K562 (cell line): ENCODE results near the gene GPR162. TPM values are rescaled to one million over a fixed set of nuclear protein-coding genes. Genes with fewer than 3 reads are reported as not detected.
A peak's percentile ranks its signal among the peaks of the same experiment; 100 is the strongest.

Source experiments
- E2F3 ChIP-seq: fragments of 250-450 bp; sonication (Bioruptor Pico); IDR thresholded peaks from 2 replicates; pipeline ENCODE4 v1.4.0; 2020; ENCODE audit warnings: mild to moderate bottlenecking
- EP400 ChIP-seq: fragments of 450-650 bp; IDR thresholded peaks from 2 replicates; pipeline ENCODE4 v1.6.1; 2017; ENCODE audit warnings: antibody characterized with exemption, mild to moderate bottlenecking, moderate library complexity
- L3MBTL2 ChIP-seq: fragments of 450-650 bp; IDR thresholded peaks from 2 replicates; pipeline ENCODE4 v1.6.1; 2016; ENCODE audit warnings: mild to moderate bottlenecking, moderate library complexity
- LCOR ChIP-seq: sonication (generic); formaldehyde crosslinking; IDR thresholded peaks from 2 replicates; pipeline ENCODE4 v1.8.0; 2022; ENCODE audit warnings: mild to moderate bottlenecking, missing genetic modification reagents
- MAFF ChIP-seq: IDR thresholded peaks from 2 replicates; pipeline ENCODE4 v1.6.1; 2012; ENCODE audit warnings: low read length, improper control_type of control experiment
- NR1H2 ChIP-seq: sonication (generic); formaldehyde crosslinking; IDR thresholded peaks from 2 replicates; pipeline ENCODE4 v1.4.0; 2020; ENCODE audit warnings: mild to moderate bottlenecking, missing genetic modification reagents
- PML ChIP-seq: IDR thresholded peaks from 2 replicates; pipeline ENCODE4 v1.6.1; 2012; ENCODE audit warnings: low read length, inconsistent platforms
- TGIF2 ChIP-seq: sonication (generic); formaldehyde crosslinking; IDR thresholded peaks from 2 replicates; pipeline ENCODE4 v1.8.1; 2022; ENCODE audit warnings: mild to moderate bottlenecking, missing genetic modification reagents, moderate library complexity
- ZBED1 ChIP-seq: IDR thresholded peaks from 2 replicates; pipeline ENCODE4 v1.6.1; 2014
- ZNF57 ChIP-seq: fragments of 450-650 bp; formaldehyde crosslinking; IDR thresholded peaks from 2 replicates; pipeline ENCODE4 v1.4.0; 2020; ENCODE audit warnings: mild to moderate bottlenecking, moderate library complexity
- ZNF764 ChIP-seq: fragments of 250-450 bp; sonication (Bioruptor Pico); IDR thresholded peaks from 2 replicates; pipeline ENCODE4 v1.4.0; 2020; ENCODE audit warnings: low read depth, mild to moderate bottlenecking, moderate library complexity
- polyA plus RNA-seq, 8 experiments: library from polyadenylated mRNA; depleted of rRNA in 4 of 8; stranded (reverse) in 5 of 8; unstranded in 3 of 8; fragments of >200 nt; fragmentation: Nextera tagmentation in 2 of 8; fragmentation: Illumina TruSeq in 1 of 8; extraction: Ambion mirVana in 2 of 8; extraction: Trizol in 1 of 8; gene quantifications; 2 replicates each; pipeline versions ENCODE4 v1.2.1 to v1.2.3, GENCODE V29; 2011 to 2014; ENCODE audit warnings: inconsistent platforms in 1 of 8, missing spikeins in 1 of 8
- total RNA-seq, 7 experiments: library from RNA; depleted of rRNA in 6 of 7; stranded (reverse); fragments of >200 nt in 6 of 7; fragmentation: Illumina TruSeq in 2 of 7; extraction: Trizol in 2 of 7; gene quantifications; 2 replicates each; pipeline versions ENCODE4 v1.2.1 to v1.2.3, GENCODE V29; 2011 to 2021; ENCODE audit warnings: low replicate concordance in 1 of 7
- TF ChIP-seq, protein P1 (sequence below), 2 experiments: IDR thresholded peaks; 2 replicates each; pipeline ENCODE4 v1.6.1; 2011; ENCODE audit warnings: borderline replicate concordance in 1 of 2, control low read depth in 1 of 2, low read depth in 1 of 2, low read length in 1 of 2, mild to moderate bottlenecking in 1 of 2, mixed read lengths in 1 of 2, moderate library complexity in 1 of 2; ENCODE audit not compliant: insufficient read depth in 1 of 2, insufficient read length in 1 of 2, poor library complexity in 1 of 2, severe bottlenecking in 1 of 2; ENCODE audit errors: extremely low read depth in 1 of 2
- TF ChIP-seq, protein P2 (sequence below): fragments of 450-650 bp; IDR thresholded peaks from 2 replicates; pipeline ENCODE4 v1.6.1; 2016; ENCODE audit warnings: antibody characterized with exemption
- TF ChIP-seq, protein P3 (sequence below): IDR thresholded peaks from 3 replicates; pipeline ENCODE4 v1.6.1; 2011; ENCODE audit warnings: borderline replicate concordance, mild to moderate bottlenecking; ENCODE audit not compliant: insufficient read length, insufficient read depth

Gene GPR162
- total and polyA plus RNA-seq, 9 of the 15 experiments (the other 6 are each of a cell fraction or from before 2014, with no cell fraction given), result 0.65 to 1.8 (median 1.1) TPM; not detected in 2

DNA sequence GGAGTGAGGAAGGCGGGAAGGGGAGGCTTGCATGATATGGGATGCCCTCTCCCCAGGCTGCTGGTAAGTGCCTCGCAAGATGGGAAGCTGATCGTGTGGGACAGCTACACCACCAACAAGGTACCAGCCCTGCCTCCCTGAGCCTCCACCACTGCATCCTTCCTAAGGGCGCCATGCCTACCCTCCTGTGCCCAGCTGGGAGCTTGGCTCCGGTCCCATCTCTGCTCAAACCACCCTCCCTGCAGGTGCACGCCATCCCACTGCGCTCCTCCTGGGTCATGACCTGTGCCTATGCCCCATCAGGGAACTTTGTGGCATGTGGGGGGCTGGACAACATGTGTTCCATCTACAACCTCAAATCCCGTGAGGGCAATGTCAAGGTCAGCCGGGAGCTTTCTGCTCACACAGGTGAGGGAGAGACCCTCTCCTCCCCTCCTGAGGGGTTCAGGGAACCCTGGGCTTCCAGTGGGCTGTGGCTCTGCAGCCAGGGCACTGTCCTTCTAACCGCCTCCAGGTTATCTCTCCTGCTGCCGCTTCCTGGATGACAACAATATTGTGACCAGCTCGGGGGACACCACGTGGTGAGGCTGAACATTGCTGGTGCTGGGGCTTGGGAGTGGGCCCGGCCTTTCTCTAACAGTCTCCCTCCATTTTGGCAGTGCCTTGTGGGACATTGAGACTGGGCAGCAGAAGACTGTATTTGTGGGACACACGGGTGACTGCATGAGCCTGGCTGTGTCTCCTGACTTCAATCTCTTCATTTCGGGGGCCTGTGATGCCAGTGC lies 21.7 kb downstream of the GPR162 start (continued):
- TF ChIP-seq ZBED1, result no peak
- TF ChIP-seq, protein P1, sequence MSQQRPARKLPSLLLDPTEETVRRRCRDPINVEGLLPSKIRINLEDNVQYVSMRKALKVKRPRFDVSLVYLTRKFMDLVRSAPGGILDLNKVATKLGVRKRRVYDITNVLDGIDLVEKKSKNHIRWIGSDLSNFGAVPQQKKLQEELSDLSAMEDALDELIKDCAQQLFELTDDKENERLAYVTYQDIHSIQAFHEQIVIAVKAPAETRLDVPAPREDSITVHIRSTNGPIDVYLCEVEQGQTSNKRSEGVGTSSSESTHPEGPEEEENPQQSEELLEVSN (IDR thresholded peaks at IDR 0.05; ENCODE audit: borderline replicate concordance in 1 of 2, extremely low read depth in 1 of 2, insufficient read depth in 1 of 2, insufficient read length in 1 of 2, low read depth in 1 of 2, low read length in 1 of 2, poor library complexity in 1 of 2, severe bottlenecking in 1 of 2), result peak; percentile 51 to 61
- TF ChIP-seq EP400, result peak; percentile 55; the same call in 1 of the 2 replicates
- no peak for TF ChIP-seq PML
- no peak for TF ChIP-seq E2F3 (CRISPR knock-in tag)
- TF ChIP-seq NR1H2, result no peak
- no peak for TF ChIP-seq MAFF
- no peak for TF ChIP-seq ZNF57 (CRISPR knock-in tag)
- peak; percentile 56; the same call in 1 of the 2 replicates for TF ChIP-seq L3MBTL2
- no peak for TF ChIP-seq ZNF764 (CRISPR knock-in tag)
- TF ChIP-seq, protein P2, sequence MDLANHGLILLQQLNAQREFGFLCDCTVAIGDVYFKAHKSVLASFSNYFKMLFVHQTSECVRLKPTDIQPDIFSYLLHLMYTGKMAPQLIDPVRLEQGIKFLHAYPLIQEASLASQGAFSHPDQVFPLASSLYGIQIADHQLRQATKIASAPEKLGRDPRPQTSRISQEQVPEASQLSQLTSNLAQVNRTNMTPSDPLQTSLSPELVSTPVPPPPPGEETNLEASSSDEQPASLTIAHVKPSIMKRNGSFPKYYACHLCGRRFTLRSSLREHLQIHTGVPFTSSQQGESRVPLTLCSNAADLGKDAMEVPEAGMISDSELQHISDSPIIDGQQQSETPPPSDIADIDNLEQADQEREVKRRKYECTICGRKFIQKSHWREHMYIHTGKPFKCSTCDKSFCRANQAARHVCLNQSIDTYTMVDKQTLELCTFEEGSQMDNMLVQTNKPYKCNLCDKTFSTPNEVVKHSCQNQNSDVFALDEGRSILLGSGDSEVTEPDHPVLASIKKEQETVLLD, result no peak
- TF ChIP-seq TGIF2 (CRISPR knock-in tag), result no peak
- no peak for TF ChIP-seq LCOR (CRISPR knock-in tag)
- TF ChIP-seq, protein P3, sequence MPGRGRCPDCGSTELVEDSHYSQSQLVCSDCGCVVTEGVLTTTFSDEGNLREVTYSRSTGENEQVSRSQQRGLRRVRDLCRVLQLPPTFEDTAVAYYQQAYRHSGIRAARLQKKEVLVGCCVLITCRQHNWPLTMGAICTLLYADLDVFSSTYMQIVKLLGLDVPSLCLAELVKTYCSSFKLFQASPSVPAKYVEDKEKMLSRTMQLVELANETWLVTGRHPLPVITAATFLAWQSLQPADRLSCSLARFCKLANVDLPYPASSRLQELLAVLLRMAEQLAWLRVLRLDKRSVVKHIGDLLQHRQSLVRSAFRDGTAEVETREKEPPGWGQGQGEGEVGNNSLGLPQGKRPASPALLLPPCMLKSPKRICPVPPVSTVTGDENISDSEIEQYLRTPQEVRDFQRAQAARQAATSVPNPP, result no peak
- TF ChIP-seq, all 486 proteins: peak for 24
